HG03460 (cell line): ENCODE measurements around the gene TPM1.
A peak's percentile ranks its signal among the peaks of the same experiment; 100 is the strongest.

Source experiments
- ATAC-seq: cut with Tn5 transposase; IDR thresholded peaks from one replicate; pipeline ENCODE4 v1.9.1; 2021; ENCODE audit not compliant: unreplicated experiment

Gene TPM1

DNA sequence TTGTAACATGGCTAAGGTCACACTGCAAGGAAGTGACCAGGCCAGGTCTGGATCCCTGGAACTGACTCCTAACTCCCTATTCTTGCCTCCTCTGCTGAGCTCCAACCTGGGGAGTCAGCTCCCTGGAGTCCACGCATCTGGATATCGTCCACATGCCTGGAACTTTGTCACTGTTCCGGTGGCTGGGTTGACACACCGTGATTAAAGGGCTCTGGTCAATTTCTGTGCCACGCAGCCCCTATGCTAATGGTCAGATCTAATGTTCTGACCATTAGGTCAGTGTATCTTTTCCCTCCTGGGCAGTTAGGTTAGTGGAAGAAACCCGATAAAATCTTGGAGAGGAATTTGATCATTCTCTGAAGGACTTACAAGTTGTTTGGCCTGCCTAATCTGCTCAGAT, 1.6 kb upstream of the TPM1 start:
- ATAC-seq: no peak

DNA sequence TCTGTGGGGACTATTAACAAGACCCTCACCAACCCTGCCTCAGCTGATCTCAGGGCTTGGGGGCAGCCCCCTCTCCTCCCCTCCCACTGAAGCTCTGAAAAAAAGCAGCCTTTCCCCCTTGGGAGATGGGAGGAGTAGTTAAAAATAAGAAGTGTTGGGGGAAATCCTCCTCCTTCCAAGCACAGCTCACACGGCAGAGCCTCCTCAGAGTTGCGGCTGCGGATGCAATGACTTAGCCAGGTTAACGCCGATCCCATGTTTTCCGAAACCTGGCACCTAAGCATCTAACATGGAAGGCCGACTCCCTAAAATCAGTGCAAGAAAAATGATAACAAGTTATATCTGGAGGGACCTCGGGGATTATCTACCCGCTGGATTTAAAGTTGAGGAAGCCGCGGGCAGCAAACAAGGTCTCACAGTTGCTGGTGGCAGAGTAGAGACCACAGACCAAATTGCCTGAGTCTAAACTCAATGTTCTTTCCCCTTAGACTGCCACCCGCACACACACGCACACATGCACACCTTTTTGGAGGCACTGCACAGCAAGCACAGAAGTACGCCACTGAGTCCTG, 1.1 kb upstream of the TPM1 start:
- no peak for ATAC-seq

DNA sequence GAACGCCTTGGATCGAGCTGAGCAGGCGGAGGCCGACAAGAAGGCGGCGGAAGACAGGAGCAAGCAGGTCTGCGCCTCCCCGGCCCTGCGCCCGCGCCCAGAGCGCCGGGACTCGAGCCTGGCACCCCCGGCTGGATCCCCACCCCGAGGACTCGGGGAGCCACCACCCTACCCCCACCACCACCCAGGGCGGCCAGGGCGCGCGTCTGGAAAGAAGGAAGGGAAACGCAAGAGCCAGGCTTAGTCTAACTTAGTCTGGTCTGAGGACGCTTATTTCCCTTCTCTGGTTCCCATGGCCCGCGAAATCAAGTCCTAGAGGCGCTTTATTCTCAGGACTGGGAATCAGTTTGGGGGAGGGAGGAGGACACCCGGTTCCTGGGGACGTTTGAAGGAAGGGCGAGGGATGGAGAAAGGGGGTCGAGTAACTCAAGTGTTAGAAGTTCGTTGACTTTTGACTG, 359 bp downstream of the TPM1 start:
- ATAC-seq: no peak

DNA sequence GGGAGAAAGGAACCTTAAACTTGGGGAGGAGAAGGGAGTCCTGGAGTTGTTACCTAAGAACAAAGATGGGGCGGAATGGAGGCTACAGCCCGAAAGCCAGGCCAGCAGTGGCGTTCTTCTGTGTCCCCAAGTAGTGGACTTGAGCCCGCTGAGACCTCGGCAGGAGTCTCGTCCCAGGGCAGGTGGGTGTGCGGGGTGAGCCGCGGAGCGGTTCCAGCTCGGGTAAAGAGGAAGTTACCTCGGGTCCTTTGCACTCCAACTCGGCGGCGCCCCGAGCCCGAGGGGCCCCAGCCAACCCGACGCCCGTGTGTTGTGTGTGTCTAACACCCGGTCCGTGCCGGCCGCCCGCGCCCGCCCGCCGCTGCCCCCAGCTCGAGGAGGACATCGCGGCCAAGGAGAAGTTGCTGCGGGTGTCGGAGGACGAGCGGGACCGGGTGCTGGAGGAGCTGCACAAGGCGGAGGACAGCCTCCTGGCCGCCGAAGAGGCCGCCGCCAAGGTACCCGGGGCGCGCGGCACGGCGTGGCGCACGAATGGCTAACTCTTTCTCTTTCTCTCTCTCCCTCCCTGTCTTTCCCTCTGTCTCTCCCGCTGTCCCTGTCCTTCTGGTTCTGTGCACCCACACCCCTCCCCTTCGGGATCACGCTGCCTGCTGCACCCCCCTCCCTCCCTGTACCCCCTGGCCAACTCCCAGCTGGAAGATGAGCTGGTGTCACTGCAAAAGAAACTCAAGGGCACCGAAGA, 959 bp downstream of the TPM1 start:
- ATAC-seq: no peak

DNA sequence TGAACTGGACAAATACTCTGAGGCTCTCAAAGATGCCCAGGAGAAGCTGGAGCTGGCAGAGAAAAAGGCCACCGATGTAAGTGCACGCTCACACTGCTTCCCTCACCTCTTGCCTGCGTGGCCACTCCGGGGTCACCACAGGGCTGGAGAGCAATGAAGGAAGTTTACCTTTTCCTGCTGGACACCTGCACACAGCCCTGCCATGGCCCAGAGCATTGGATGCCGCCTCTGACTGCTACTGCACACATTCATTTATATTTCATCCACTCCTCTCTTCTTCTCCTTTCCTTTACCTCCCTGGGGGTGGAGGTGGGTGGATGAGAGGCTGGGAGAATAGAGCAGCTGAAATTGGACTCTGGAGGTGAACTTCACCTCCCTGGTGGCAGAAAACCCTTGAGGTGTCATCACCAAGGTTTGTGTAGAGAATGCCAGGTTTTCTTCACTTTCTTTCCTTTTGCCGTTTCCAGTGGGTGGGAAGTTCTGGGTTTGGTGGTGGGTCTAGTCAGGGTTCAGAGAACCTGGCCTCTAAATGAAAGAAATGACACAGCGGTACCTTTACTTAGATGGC, 1.6 kb downstream of the TPM1 start:
- ATAC-seq: no peak

DNA sequence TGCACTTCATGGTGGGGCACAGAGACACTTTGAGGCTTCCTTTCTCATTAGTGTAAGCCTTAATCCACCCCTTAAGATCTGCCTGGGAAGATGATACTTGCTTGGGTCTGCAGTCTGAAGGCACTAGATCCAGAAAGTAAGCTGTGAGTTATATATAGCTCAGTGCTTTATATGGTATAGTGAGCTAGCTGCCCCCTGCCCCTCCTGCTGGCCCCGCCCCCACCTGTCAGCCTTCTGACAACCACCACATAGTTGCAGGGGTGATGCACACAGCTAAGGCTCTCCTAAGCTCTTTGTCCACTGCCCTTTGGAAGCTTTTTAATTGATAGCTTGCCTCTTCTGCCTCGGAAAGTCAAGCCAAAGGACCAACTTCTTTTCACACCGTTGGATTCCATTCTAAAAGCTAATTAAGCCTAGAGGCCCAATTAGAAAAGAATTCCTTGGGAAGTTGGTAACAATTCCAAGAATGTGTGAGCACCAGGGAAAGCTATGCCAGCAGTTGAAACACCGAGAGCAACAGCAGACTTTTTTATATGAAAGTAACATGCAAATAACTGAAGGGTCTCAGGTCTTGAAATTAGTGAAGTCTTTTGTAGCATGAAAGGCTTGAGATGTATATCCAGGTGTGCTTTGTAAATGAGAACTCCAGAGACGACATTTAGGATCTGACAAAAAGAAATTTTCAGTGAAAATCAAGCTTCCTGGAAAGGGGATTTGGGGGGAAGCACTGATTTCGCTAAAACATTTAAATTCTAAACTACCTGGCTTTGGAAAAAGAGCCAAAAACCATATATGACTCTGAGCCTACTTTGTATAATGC, 2.3 kb downstream of the TPM1 start:
- ATAC-seq: no peak

DNA sequence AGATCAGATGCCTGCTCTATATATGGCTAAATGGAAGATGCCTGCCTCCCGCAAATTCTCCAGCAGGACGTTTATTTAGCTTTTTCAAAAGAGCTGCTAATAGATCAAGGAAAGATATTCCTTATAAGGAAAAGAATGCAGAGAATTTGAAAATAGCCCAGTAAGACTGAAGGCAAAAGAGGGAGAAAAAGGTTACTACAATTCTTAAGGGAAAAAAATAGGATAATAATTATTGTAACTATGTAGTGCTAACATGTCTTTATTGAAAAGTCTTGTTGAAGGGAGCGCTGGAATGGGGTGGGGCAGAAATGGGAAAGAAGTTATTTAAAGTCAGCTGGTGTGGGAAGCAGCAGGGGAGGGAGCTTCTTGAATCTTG, 2.9 kb downstream of the TPM1 start:
- no peak for ATAC-seq

DNA sequence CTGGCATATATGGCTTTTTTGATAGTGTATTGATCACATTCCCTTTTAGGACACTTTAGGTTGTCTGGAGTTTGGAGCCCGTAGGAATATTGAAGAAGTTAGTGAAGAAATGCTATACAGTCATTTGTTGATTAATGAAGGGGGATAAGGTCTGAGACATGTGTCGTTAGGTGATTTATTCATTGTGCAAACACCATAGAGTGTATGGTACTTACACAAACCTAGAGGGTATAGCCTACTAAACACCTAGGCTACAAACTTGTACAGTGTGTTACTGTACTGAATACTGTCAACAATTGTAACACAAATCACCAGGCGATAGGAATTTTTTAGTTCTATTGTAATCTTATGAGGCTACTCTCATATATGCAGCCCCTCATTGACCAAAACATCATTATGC, 3.3 kb downstream of the TPM1 start:
- ATAC-seq: no peak

DNA sequence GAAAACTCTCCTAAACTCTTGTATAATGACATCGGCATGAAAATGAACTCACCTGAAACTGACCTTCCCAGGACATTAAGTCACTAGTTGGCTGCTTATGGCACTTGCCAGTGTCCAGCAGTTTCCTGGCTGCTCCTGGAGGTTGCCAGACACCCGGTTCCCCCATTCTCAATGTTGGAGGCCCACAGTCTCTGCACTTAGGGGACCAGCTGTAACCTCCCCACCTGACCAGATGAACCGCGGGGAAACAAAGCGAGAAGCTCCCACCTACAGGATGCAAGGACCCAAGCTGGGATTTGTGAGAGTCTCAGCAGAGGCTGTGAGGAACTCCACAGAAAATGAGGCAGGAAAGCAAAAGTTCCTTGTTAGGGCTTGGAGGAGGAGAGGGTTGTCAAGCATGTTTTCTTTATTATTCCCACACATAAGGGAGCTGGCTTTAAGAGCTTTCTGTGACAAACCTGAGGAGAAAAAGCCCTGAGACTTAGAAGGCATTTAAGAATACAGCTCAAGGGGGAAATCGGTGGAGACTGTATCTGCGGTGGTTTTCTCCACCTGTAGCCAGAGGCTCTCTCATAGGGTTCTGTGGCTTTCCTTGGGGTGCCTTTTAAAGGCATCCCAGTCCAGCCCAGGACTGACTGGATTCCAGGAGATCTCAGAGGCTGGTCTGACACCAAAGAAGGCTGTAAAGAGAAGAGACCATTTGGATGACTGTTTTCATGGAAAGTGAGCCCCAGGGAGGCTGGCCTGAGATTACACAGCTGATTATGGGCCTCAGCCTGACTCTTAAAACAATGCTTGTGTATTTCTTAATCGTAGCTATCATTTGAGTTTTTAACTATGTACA, 4.6 kb downstream of the TPM1 start:
- ATAC-seq: no peak

DNA sequence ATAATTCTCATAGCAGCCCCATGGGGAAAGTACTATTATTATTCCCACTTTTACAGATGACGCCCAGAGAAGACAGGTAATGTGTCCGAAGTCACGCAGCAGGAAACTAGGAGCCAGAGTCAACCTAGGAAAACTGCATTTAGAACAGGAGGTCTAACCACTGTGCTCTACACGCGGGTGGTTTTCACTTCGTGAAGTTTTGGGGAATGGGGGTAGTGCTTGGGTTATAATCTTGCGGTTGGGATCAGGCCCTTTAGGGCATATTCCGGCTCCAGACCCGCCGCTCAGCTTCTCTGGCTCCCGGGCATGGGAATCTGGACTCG, 5.2 kb downstream of the TPM1 start:
- no peak for ATAC-seq

DNA sequence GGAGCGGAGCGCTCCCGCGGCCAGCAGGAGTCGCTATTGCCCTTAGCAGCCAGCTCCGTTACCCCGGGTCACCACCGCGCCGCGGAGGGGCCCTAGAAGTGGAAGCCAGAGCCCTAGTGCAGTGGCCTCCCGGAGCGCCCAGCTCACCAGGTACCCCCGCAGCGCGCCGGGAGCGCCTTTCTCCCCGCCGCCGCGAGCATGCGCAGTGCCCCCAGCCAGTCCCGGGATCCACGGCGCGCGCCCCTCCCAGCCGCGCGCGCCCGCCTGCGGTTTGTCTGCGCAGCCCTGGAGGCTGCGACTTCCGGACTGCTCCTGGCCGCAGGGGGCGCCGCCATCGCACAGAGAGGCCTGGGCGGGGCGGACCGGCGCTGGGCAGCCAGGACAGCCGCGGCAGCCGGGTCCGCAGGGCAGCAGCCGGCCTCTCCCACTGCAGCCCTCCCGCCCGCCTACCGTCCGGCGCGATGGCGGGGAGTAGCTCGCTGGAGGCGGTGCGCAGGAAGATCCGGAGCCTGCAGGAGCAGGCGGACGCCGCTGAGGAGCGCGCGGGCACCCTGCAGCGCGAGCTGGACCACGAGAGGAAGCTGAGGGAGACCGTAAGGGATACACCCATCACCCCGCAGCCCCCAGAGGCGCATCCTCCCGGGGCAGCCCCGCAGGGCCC, 5.7 kb downstream of the TPM1 start:
- ATAC-seq: peak; percentile 88

DNA sequence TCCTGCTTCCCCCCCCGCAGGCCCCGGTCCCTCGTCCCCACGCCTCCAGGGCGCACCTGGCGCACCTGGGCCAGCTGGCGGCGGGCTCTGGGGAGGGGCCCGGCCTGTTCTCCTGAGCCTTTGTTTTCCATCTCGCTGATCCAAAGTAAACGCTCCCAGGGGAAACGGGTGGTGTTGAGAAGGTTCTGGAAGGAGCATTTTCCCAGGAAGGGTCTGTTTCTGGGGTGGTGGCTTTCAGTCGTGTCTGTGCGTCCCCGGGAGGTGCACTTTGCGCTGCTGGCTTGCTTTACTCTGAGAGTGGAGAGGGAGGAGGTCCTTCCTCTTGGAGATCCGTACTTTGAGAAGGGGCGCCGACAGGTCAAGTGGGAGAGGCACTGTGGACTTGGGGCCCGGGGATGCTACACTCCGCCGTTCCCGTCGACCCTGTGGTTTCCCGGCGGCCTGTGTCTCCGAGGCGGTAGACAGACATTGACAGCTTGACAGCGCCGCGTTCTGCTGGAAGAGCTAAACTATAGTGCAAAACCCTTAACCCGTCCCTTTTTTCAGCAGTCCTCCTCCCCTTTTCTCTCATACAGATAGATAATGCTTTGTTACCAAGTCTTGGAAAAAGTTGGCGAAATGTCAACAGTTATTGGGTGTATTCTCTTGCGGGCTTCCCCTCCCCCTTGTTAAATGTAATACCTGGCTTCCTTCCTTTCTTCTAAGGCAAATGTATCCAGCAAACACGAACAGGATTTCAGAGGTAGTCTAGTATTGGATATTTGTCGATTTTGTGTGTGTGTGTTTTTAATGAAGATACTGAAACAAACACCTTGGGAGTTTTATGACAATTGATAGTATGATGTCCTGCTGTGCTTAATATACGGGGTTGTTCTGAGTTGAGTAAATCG, 6.5 kb downstream of the TPM1 start:
- peak; percentile 35 for ATAC-seq

DNA sequence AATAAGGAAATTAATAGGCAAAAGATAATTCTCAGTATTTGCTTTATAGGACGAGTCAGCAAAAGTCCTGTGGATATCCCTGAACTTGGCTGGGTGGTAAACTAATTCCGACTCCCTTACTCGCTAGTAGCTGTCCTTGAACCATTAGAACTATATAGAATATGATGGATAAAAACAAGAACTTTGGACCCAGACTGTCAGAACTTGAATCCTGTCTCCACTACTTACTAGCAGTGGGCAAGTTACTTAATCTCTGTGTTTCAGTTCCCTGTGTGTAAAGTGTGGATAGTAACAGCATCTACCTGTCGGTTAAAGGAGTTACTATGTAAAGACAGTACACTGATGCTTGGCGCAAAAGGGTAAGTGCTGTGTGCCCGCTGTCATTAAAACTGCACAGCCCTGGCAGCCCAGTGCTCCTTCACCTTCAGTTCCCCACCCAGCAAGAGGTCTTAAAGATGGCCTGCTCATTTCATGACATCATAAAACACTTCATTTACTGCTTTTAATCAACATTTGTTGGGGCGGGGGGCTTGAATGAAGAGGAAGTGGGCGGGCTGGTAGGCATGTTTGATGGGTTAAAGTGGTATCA, 7.3 kb downstream of the TPM1 start:
- ATAC-seq: no peak

DNA sequence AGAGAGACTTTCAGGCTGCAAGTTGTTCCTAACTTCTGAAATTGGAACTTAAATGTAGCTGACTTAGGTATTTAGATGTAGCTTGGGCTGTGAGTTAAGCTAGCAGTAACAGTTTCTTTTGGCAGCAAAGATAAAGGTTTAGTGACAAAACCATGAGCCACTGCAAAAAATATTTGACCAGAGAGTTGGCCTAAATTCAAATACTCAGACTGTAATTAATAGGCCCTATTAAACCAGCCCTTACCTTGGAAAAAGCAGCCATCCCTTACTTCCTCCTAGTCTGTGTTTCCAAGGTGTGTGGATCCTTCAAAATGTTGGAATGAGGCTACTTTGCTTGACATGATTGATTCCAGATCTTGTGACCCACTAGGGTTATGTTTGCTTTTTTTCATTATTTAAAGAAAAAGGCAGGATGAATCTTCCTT, 8.2 kb downstream of the TPM1 start:
- no peak for ATAC-seq

DNA sequence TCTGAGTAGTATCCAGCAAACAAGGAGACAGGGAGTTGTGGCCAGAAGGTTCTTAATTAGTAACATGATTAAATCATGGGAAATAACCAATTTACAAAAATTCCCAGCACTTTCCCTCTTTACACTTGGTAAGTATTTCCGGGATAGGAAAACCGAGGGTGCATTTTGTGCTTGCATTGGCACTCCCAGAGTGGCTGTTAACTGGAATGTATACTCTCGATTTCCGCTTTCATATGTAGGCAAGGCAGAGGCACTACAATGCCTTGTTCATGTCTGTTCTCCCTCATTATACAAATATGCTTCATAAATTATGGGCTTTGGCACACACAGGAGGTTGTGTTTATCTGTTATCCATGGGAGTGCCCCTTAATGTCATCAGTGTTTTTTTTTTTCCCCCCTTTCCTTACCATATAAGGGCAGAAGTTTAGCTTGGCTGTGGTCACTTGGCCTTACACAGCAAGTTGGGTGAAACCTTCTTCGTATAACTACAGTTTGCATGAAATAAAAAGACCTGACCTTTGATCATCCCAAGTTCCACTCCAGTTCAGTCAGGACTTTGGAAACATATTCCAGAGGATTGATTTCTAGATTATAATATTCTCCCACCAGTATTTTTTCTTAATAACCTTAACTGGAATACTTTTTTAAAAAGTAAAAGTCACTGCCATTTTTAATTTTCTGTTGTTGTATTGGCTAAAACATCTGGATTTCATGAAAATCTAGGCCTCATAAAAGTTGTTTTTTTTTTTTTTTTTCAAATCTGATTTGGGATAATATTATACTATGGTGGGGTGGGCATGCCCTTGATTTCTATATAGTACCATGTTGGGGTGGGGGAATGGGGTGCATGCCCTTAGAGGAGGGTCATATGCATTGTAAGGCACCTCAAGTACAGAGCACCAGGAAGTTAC, 8.9 kb downstream of the TPM1 start:
- ATAC-seq: no peak

DNA sequence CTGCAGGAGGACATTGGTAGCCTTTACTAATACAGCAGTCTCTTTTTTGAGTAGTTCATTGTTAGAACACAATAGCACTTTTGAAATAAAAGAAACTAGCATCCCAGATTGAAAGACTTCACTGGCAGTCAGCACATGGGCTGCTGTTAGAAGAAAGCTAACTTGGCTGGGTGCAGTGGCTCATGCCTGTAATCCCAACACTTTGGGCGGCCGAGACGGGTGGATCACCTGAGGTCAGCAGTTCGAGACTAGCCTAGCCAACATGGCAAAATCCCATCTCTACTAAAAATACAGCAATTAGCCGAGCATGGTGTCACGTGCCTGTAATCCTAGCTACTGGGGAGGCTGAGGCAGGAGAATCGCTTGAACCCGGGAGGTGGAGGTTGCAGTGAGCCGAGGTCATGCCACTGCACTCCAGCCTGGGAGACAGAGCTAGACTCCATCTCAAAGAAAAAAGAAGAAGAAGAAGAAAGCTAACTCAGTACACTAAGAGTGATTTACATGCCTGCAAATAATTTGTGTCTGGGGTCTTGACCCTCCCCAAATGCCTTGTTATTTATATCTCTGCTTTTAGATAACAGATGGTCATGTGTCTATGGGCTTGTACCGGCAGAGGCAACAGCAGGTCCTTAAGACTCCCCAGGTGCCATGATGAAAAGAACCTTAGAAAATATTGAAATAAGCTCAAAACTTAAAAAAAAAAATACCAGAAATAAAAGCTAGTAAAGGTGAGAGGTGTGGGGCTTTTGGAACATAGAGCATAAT, 9.7 kb downstream of the TPM1 start:
- no peak for ATAC-seq

DNA sequence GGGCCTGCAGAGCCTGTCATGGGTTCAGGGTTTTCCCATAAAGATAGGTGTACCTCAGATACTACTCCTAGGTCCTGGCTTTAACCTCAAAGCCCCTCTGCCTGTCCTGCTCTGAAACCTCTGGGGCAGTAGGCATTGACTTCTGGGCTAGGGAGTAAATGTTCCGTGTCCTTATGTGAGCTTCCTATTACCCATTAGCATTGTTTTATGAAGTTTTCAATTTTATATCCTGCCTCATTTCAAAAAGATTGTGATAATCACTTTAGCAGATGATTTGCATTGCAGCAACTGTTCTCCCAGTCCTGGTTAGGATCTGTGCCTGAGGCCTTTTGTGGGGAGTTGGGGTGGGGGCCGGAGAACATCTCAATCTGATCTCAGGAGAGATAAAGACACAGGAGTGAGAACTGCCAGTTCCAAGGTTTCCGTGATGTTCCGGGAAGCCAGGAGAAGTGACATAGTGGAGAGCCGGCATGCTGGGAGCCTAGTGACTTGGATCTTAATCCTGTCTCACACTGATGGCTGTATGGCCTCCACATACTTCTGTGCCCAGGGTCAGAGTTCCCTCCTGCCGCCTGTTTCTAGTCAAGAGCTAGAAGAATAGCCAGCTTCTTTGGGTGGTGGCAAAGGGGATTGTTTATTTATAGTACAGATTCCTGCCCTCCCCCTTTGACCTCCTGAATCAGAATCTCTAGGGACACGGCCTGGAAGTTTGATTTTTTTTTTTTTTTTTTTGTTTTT, 10.6 kb downstream of the TPM1 start:
- ATAC-seq: no peak
